Spinal cord (tissue), 10 donors: ENCODE results near the gene EML6. TPM values are rescaled to one million over a fixed set of nuclear protein-coding genes. Genes with fewer than 3 reads are reported as not detected.
"Not testable (repeated sequence)": the region's sequence is repeated elsewhere in the genome, so short reads cannot be mapped to it uniquely, and the experiment has no call there.

ENCODE experiments used
- DNase-seq, 6 donors: peaks; one replicate each; pipeline versions ENCODE4 v3.0.0 to v3.0.0-alpha.2; 2013 to 2015; ENCODE audit warnings: low spot score in 6 of 6, low read depth in 4 of 6
- H3K27ac ChIP-seq: one replicate; pipeline ENCODE4 v1.5.1; 2013; ENCODE audit warnings: low read depth, low read length, control low read depth
- H3K27me3 ChIP-seq: one replicate; pipeline ENCODE4 v1.6.1; 2013; ENCODE audit warnings: low read length; ENCODE audit not compliant: control insufficient read depth, insufficient read depth
- H3K36me3 ChIP-seq: one replicate; pipeline ENCODE4 v1.6.1; 2013; ENCODE audit warnings: low read length; ENCODE audit not compliant: control insufficient read depth, insufficient read depth
- H3K4me1 ChIP-seq: one replicate; pipeline ENCODE4 v1.6.1; 2013; ENCODE audit warnings: low read length; ENCODE audit not compliant: control insufficient read depth, insufficient read depth
- H3K4me3 ChIP-seq: one replicate; pipeline ENCODE4 v1.5.1; 2013; ENCODE audit warnings: low read depth, low read length, control low read depth
- H3K9me3 ChIP-seq: one replicate; pipeline ENCODE4 v1.6.1; 2013; ENCODE audit warnings: low read length; ENCODE audit not compliant: control insufficient read depth, insufficient read depth
- WGBS: methylation state at CpG from one replicate; pipeline ENCODE4 v1.1.5; 2013; ENCODE audit warnings: missing lambda C conversion rate; ENCODE audit not compliant: insufficient coverage; 5-methylcytosine and 5-hydroxymethylcytosine counted together
- polyA plus RNA-seq, 2 donors: library from polyadenylated mRNA; unstranded; fragments of 120-200 nt; gene quantifications; one replicate each; pipeline ENCODE4 v1.2.1, GENCODE V29; 2013; ENCODE audit not compliant: insufficient read length in 2 of 2
- total RNA-seq, 2 donors: library from RNA; depleted of rRNA in 1 of 2; stranded (reverse); fragments of 120-200 nt in 1 of 2; fragments of >200 nt in 1 of 2; gene quantifications; one replicate each; pipeline versions ENCODE4 v1.2.3 to v1.2.4, GENCODE V29; 2013 to 2014
- donor health status: healthy.

Gene EML6
- total and polyA plus RNA-seq, 4 donors = 6.9 to 22.6 (median 18.5) TPM

DNA sequence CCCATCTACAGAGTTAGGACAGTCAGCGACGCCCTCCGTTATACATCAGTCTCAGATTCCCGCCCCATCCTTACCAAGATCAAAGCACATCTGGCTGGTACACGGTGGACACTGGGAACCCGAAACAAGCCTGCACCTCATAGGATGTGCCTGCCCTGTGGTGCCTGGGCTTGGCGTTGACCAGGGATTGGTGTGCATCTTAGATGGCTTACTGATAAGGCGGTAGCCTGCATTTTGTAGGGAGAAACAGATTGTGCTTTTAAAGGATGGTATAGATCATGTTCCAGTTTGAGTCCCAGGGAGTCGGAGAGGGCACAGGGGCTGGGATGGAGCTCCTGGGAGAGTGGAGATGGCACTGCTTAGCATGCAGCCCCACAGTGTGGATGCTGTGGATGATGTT is 108.0 kb downstream of the EML6 start:
- 97% methylated on average over 9 of the region's 9 CpGs for WGBS

GRCh38 chr2:54834721-54835120 is 111.3 kb downstream of the EML6 start:
- Histone ChIP-seq H3K4me1 (peaks cover 3% of the 10 kb centered on the region), H3K4me3 (no peak overlapping the region), H3K27ac (no peak overlapping the region), H3K27me3 (no peaks in the 10 kb centered on the region), H3K36me3 (no peaks in the 10 kb centered on the region), H3K9me3 (no peaks in the 10 kb centered on the region)
- 100% methylated on average over 4 of the region's 5 CpGs for WGBS
- no peak for DNase-seq

More for the DNA sequence above, 108.0 kb downstream of the EML6 start:
- Histone ChIP-seq H3K4me1 (no peaks in the 10 kb centered on the region), H3K9me3 (no peaks in the 10 kb centered on the region), H3K36me3 (no peaks in the 10 kb centered on the region), H3K27me3 (no peaks in the 10 kb centered on the region), H3K4me3 (no peak overlapping the region), H3K27ac (no peak overlapping the region)
- DNase-seq = no peak

GRCh38 chr2:54836477-54836876 is 113.0 kb downstream of the EML6 start:
- Histone ChIP-seq H3K27ac (no peak overlapping the region), H3K4me1 (peaks cover 9% of the 10 kb centered on the region), H3K4me3 (no peak overlapping the region), H3K36me3 (no peaks in the 10 kb centered on the region), H3K9me3 (no peaks in the 10 kb centered on the region), H3K27me3 (no peaks in the 10 kb centered on the region)
- WGBS = 74% methylated on average over 3 of the region's 4 CpGs
- DNase-seq = no peak

- H3K4me1 ChIP-seq = peaks cover 12% of the 10 kb centered on the region
- no peaks in the 10 kb centered on the region for H3K27me3 ChIP-seq
- H3K4me3 ChIP-seq = no peak overlapping the region
- no peaks in the 10 kb centered on the region for H3K9me3 ChIP-seq
- H3K36me3 ChIP-seq = no peaks in the 10 kb centered on the region
- no peak overlapping the region for H3K27ac ChIP-seq
- DNase-seq = peak in 5 of 6 donors; percentile 39 to 86 (median 48)
- WGBS = 15% methylated on average over 2 of the region's 4 CpGs
These were observed 115.1 kb downstream of the EML6 start for GRCh38 chr2:54838585-54839035.

GRCh38 chr2:54839461-54840255 is 116.2 kb downstream of the EML6 start:
- H3K27me3 ChIP-seq = no peaks in the 10 kb centered on the region
- H3K36me3 ChIP-seq = no peaks in the 10 kb centered on the region
- H3K4me1 ChIP-seq = peaks cover 12% of the 10 kb centered on the region
- no peak overlapping the region for H3K4me3 ChIP-seq
- H3K9me3 ChIP-seq = no peaks in the 10 kb centered on the region
- WGBS = 76% methylated on average over 2 of the region's 6 CpGs
- DNase-seq = peak in 1 of 6 donors; percentile 49
- H3K27ac ChIP-seq = no peak overlapping the region

DNA sequence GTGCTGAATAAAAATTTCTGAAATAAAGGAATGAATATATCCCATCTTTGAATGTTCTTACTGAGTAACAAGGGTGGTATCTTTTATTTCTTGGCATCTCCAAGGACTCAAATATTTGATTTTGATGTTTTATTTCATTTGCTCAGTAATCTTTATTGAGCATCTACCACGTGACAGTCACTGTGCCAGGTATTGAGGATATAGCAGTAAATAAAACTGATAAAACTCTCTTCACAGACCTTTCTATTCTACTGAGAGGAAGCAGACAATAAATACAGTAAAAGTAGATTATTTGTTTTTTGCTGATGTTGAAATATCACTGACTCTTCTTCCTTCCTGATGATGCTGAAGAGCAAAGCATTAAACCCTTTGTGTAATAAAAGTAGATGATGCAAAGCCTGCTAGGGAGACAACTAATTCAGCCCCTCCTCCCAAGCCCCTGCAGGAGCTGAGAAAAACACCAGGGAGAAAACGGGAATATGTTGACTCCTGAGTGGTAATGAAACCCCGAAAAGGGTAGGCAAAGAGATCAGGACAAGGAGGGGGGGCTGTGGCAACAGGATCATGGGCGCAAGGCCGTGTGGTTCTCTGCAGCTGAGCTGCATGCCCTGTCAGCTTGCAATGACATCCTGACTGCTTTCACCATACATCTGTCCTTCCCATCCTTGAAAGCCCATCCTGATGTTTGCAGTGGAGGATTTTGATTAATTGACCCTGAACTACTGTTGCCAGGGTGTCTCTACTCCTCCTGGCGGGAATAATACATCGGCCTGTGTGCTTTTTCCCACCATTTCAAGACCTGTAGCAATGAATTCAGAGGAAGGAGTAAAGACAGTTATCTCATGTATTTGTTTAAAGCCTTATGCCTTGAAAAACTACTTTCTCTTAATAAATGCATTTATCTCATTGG is 117.4 kb downstream of the EML6 start:
- Histone ChIP-seq H3K27me3 (no peaks in the 10 kb centered on the region), H3K36me3 (no peaks in the 10 kb centered on the region), H3K4me3 (no peak overlapping the region), H3K27ac (no peak overlapping the region), H3K4me1 (peaks cover 12% of the 10 kb centered on the region), H3K9me3 (no peaks in the 10 kb centered on the region)
- peak in 1 of 6 donors; percentile 73 for DNase-seq
- 51% methylated on average over 4 of the region's 7 CpGs for WGBS

DNA sequence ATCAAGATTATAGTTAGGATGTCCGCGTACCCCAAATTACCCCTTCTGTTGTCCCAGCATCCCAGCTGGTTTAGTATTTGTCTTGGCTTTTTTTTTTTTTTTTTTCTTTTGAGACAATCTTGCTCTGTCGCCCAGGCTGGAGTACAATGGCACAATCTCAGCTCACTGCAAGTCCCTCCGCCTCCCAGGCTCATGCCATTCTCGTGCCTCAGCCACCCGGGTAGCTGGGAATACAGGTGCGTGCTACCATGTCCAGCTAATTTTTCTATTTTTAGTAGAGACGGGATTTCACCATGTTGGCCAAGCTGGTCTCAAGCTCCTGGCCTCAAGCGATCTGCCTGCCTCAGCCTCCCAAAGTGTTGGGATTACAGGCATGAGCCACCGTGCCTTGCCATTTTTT is 118.0 kb downstream of the EML6 start:
- not testable (repeated sequence) for H3K4me3 ChIP-seq, H3K27me3 ChIP-seq, H3K9me3 ChIP-seq, DNase-seq, H3K27ac ChIP-seq, H3K36me3 ChIP-seq
- 70% methylated on average over 6 of the region's 10 CpGs for WGBS
- H3K4me1 ChIP-seq = peaks cover 12% of the 10 kb centered on the region

DNA sequence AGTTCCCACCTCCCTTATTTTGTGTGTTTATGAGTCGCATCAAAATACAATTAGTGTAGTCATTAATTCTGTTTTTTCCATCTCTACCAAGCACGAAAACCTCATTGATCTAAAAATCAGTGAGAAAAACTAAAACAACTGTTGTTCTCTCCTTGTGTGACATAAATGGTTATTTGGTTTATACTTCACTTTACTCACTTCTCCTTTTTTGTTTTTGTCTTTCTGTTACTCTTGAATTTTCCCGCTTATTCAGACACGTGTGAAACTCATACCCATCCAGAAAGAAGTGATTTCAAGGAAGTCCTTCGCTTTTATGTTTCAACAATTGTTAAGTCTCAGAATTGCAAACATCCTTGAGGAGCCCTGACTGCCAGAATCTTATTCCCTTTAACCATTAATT is 121.6 kb downstream of the EML6 start:
- no peak for DNase-seq
- Histone ChIP-seq H3K4me1 (peaks cover 9% of the 10 kb centered on the region), H3K4me3 (no peak overlapping the region), H3K36me3 (no peaks in the 10 kb centered on the region), H3K27ac (no peak overlapping the region), H3K9me3 (no peaks in the 10 kb centered on the region), H3K27me3 (no peaks in the 10 kb centered on the region)
- no CpG with 5 or more reads among the region's 5 CpGs for WGBS

- WGBS = 38% methylated on average over 1 of the region's 2 CpGs
- peak in 1 of 6 donors; percentile 32 for DNase-seq
- H3K9me3 ChIP-seq = no peaks in the 10 kb centered on the region
- H3K4me1 ChIP-seq = peaks cover 9% of the 10 kb centered on the region
- H3K4me3 ChIP-seq = no peak overlapping the region
- no peaks in the 10 kb centered on the region for H3K36me3 ChIP-seq
- no peaks in the 10 kb centered on the region for H3K27me3 ChIP-seq
- no peak overlapping the region for H3K27ac ChIP-seq
These were observed 122.1 kb downstream of the EML6 start for GRCh38 chr2:54845514-54845913.
